ENCODE measurements around the gene ZNF19. TPM values are rescaled to one million over a fixed set of nuclear protein-coding genes. Genes with fewer than 3 reads are reported as not detected.

ZNF19 gene
- total and polyA plus RNA-seq, 2 of the 8 experiments (the other 6 are each of a cell fraction or from before 2014, with no cell fraction given), result 1.5 to 3.5 TPM

DNA sequence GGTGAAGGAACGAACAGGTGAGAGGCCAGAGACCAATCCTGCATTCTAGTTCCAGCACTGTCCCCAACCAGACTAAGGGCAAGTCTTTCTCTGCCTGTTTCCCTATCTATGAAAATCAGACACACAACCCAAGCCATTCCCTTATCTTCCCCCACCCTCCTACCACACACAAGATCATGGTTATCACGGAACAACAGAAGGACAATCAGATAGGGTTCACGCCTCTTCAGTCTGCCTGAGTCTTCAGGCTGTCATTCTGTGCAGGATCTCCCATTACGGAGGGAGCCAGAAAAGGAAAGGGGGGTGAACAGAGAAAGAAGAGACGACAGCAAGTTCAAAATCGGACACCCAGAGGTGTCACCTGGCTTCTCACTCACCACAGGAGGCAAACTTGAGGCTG lies 58.4 kb downstream of the ZNF19 start (continued):
- TF ChIP-seq RNF2 (IDR thresholded peaks at IDR 0.05; ENCODE audit: borderline replicate concordance, low read depth, low read length, missing control alignments, poor library complexity, severe bottlenecking) (no peak), POLR2A (IDR thresholded peaks at IDR 0.05; ENCODE audit: control extremely low read depth in 1 of 2, low read depth in 2 of 2, low read length in 2 of 2) (no peak), RBBP5 (IDR thresholded peaks at IDR 0.05; ENCODE audit: borderline replicate concordance, low read depth, low read length) (no peak), KDM4A (IDR thresholded peaks at IDR 0.05; ENCODE audit: low read depth, low read length, severe bottlenecking) (no peak), MAFK (IDR thresholded peaks at IDR 0.05; ENCODE audit: low read depth, low read length) (no peak), TAF1 (IDR thresholded peaks at IDR 0.05; ENCODE audit: low read depth, low read length) (no peak)

Data from H1 (cell line).